SK-N-SH treated with all-trans-retinoic acid at 6 μM for 48 hours (cell line): ENCODE results near the gene AGAP3.

ENCODE experiments used
- ATAC-seq: fragments of 200-7000 bp; cut with Tn5 transposase; 3 replicates; pipeline ENCODE4 v1.9.1; 2020; ENCODE audit warnings: mild to moderate bottlenecking, moderate library complexity
- ARNTL ChIP-seq: fragments of 450-650 bp; formaldehyde crosslinking; IDR thresholded peaks from 2 replicates; pipeline ENCODE4 v1.5.0; 2020; ENCODE audit warnings: low read depth, mild to moderate bottlenecking, moderate library complexity, borderline replicate concordance
- BACH2 ChIP-seq: fragments of 250-450 bp; sonication (Bioruptor Pico); IDR thresholded peaks from 2 replicates; pipeline ENCODE4 v1.9.0; 2021; ENCODE audit warnings: mild to moderate bottlenecking, borderline replicate concordance
- CREB5 ChIP-seq: fragments of 250-450 bp; sonication (Bioruptor Pico); IDR thresholded peaks from 2 replicates; pipeline ENCODE4 v1.5.1; 2020; ENCODE audit warnings: low read depth, mild to moderate bottlenecking, moderate library complexity
- CSDC2 ChIP-seq: fragments of 250-450 bp; sonication (Bioruptor Pico); IDR thresholded peaks from 2 replicates; pipeline ENCODE4 v1.5.0; 2020; ENCODE audit warnings: mild to moderate bottlenecking, moderate library complexity
- CSRNP3 ChIP-seq: fragments of 250-450 bp; sonication (Bioruptor Pico); IDR thresholded peaks from 2 replicates; pipeline ENCODE4 v1.5.1; 2021; ENCODE audit warnings: mild to moderate bottlenecking, moderate library complexity
- ESRRG ChIP-seq: fragments of 250-450 bp; sonication (Bioruptor Pico); IDR thresholded peaks from 2 replicates; pipeline ENCODE4 v1.6.1; 2021; ENCODE audit warnings: mild to moderate bottlenecking
- GLIS3 ChIP-seq: fragments of 250-450 bp; sonication (Bioruptor Pico); IDR thresholded peaks from 2 replicates; pipeline ENCODE4 v1.5.0; 2020; ENCODE audit warnings: mild to moderate bottlenecking, moderate library complexity
- ISL1 ChIP-seq: fragments of 250-450 bp; sonication (Bioruptor Pico); IDR thresholded peaks from 2 replicates; pipeline ENCODE4 v2.1.2; 2022; ENCODE audit warnings: mild to moderate bottlenecking, moderate library complexity
- OSR1 ChIP-seq: fragments of 250-450 bp; sonication (Bioruptor Pico); IDR thresholded peaks from 2 replicates; pipeline ENCODE4 v1.8.0; 2022; ENCODE audit warnings: moderate library complexity, mild to moderate bottlenecking, inconsistent platforms
- PATZ1 ChIP-seq: fragments of 250-450 bp; sonication (Bioruptor Pico); IDR thresholded peaks from 2 replicates; pipeline ENCODE4 v1.8.0; 2020; ENCODE audit warnings: mild to moderate bottlenecking, moderate library complexity, borderline replicate concordance
- PPARA ChIP-seq: fragments of 250-450 bp; sonication (Bioruptor Pico); IDR thresholded peaks from 2 replicates; pipeline ENCODE4 v1.5.0; 2020; ENCODE audit warnings: mild to moderate bottlenecking, borderline replicate concordance
- TCF4 ChIP-seq: fragments of 250-450 bp; sonication (Bioruptor Pico); IDR thresholded peaks from 2 replicates; pipeline ENCODE4 v1.8.0; 2021; ENCODE audit warnings: mild to moderate bottlenecking, moderate library complexity, borderline replicate concordance
- TOX ChIP-seq: fragments of 250-450 bp; sonication (Bioruptor Pico); IDR thresholded peaks from 2 replicates; pipeline ENCODE4 v1.8.0; 2021; ENCODE audit warnings: mild to moderate bottlenecking, moderate library complexity, borderline replicate concordance
- TSHZ2 ChIP-seq: fragments of 250-450 bp; sonication (Bioruptor Pico); IDR thresholded peaks from 2 replicates; pipeline ENCODE4 v1.5.0; 2020; ENCODE audit warnings: mild to moderate bottlenecking, moderate library complexity
- ZC3H10 ChIP-seq: fragments of 250-450 bp; sonication (Bioruptor Pico); IDR thresholded peaks from 2 replicates; pipeline ENCODE4 v1.5.1; 2021; ENCODE audit warnings: mild to moderate bottlenecking, moderate library complexity
- ZFP3 ChIP-seq: fragments of 250-450 bp; sonication (Bioruptor Pico); IDR thresholded peaks from 2 replicates; pipeline ENCODE4 v1.5.0; 2020; ENCODE audit warnings: mild to moderate bottlenecking, moderate library complexity
- ZNF565 ChIP-seq: fragments of 450-650 bp; formaldehyde crosslinking; conservative IDR thresholded peaks from 2 replicates; pipeline ENCODE4 v1.5.0; 2020; ENCODE audit warnings: low read depth, mild to moderate bottlenecking, moderate library complexity
- ZNF70 ChIP-seq: fragments of 450-650 bp; formaldehyde crosslinking; IDR thresholded peaks from 2 replicates; pipeline ENCODE4 v1.5.0; 2020; ENCODE audit warnings: mild to moderate bottlenecking, moderate library complexity
- ZNF8 ChIP-seq: fragments of 450-650 bp; formaldehyde crosslinking; IDR thresholded peaks from 2 replicates; pipeline ENCODE4 v1.5.0; 2020; ENCODE audit warnings: mild to moderate bottlenecking, moderate library complexity

Gene AGAP3

GRCh38 chr7:151053751-151054150, 32.5 kb upstream of the AGAP3 start:
- TF ChIP-seq BACH2 (CRISPR knock-in tag) (no peak), TCF4 (CRISPR knock-in tag) (no peak), ZNF70 (CRISPR knock-in tag) (no peak), CREB5 (CRISPR knock-in tag) (no peak), OSR1 (no peak)
- no peak for ATAC-seq

GRCh38 chr7:151056283-151056665, 30.0 kb upstream of the AGAP3 start:
- TF ChIP-seq ZFP3 (CRISPR knock-in tag) (no peak), ESRRG (CRISPR knock-in tag) (no peak), OSR1 (no peak), ZNF8 (no peak), ZC3H10 (CRISPR knock-in tag) (no peak), TCF4 (CRISPR knock-in tag) (no peak), PPARA (CRISPR knock-in tag) (no peak), ARNTL (CRISPR knock-in tag) (no peak), CREB5 (CRISPR knock-in tag) (no peak), TSHZ2 (no peak), CSRNP3 (CRISPR knock-in tag) (no peak), ZNF565 (CRISPR knock-in tag) (no peak), GLIS3 (CRISPR knock-in tag) (no peak)
- ATAC-seq: no peak

- TF ChIP-seq TSHZ2: no peak
- no peak for TF ChIP-seq ARNTL (CRISPR knock-in tag)
- no peak for TF ChIP-seq BACH2 (CRISPR knock-in tag)
- no peak for TF ChIP-seq TCF4 (CRISPR knock-in tag)
- TF ChIP-seq TOX (CRISPR knock-in tag): no peak
- no peak for TF ChIP-seq CREB5 (CRISPR knock-in tag)
- TF ChIP-seq CSRNP3 (CRISPR knock-in tag): no peak
- no peak for TF ChIP-seq CSDC2 (CRISPR knock-in tag)
- no peak for TF ChIP-seq PPARA (CRISPR knock-in tag)
- no peak for TF ChIP-seq ESRRG (CRISPR knock-in tag)
- TF ChIP-seq ZNF565 (CRISPR knock-in tag): no peak
- no peak for TF ChIP-seq PATZ1
- TF ChIP-seq GLIS3 (CRISPR knock-in tag): no peak
- TF ChIP-seq ISL1 (CRISPR knock-in tag): no peak
- no peak for TF ChIP-seq ZNF8
- no peak for ATAC-seq
Measured at GRCh38 chr7:151056666-151057505, 29.4 kb upstream of the AGAP3 start.
